ENCODE measurements around the gene HEATR1. TPM values are rescaled to one million over a fixed set of nuclear protein-coding genes. Genes with fewer than 3 reads are reported as not detected.

Gene HEATR1
- total RNA-seq, 1 experiment from 2014 or later = 27.6 TPM

- Histone ChIP-seq H3K36me3 (ENCODE audit: low read depth, low read length) (no peaks in the 10 kb centered on the region), H3K4me1 (ENCODE audit: insufficient read depth, low read length) (no peaks in the 10 kb centered on the region), H3F3A (ENCODE audit: low read length, unreplicated experiment) (no peaks in the 10 kb centered on the region), H3K4me3 (ENCODE audit: low read length) (no peak overlapping the region), H3K9me2 (replicated peaks; ENCODE audit: low read length) (no peaks in the 10 kb centered on the region), H2AFZ (ENCODE audit: low read length) (no peak overlapping the region), H3K27ac (ENCODE audit: low read length) (no peak overlapping the region), H3K9ac (ENCODE audit: low read length) (no peak overlapping the region), H4K20me1 (ENCODE audit: low read length) (no peaks in the 10 kb centered on the region), H3K4me2 (ENCODE audit: low read length) (no peak overlapping the region), H3K79me2 (ENCODE audit: low read length) (no peaks in the 10 kb centered on the region), H3K9me3 (ENCODE audit: low read length) (no peaks in the 10 kb centered on the region), H3K27me3 (ENCODE audit: low read length) (peaks cover 34% of the 10 kb centered on the region; the same call in 1 of the 2 replicates)
- ATAC-seq (no peak), DNase-seq (no peak)
- intact Hi-C loops (cut with micrococcal nuclease) = no loop called here
- no TSS peak for BruUV-seq (replicated peaks)
- POLR2A ChIA-PET (ENCODE audit: unreplicated experiment) = no interaction called here
- CTCF ChIA-PET = no interaction called here
- TF ChIP-seq EZH2phosphoT487 (IDR thresholded peaks at IDR 0.05; ENCODE audit: borderline replicate concordance, low read length) = no peak
- no peak for TF ChIP-seq EZH2 (IDR thresholded peaks at IDR 0.05; ENCODE audit: low read length, unreplicated experiment)
- no peak for TF ChIP-seq CTCF (conservative IDR thresholded peaks at IDR 0.05; ENCODE audit: low read depth, low read length)
These were observed 31.7 kb upstream of the HEATR1 start for GRCh38 chr1:236636017-236636416.

GRCh38 chr1:236627727-236628408 is 23.6 kb upstream of the HEATR1 start:
- CTCF ChIA-PET = no interaction called here
- no peaks in the 10 kb centered on the region for H3K36me3 ChIP-seq (ENCODE audit: low read depth, low read length)

More at GRCh38 chr1:236627727-236628408, 23.6 kb upstream of the HEATR1 start:
- H3K79me2 ChIP-seq (ENCODE audit: low read length) = no peaks in the 10 kb centered on the region
- POLR2A ChIA-PET (ENCODE audit: unreplicated experiment) = no interaction called here
- BruUV-seq (replicated peaks) = no TSS peak
- H3K27me3 ChIP-seq (ENCODE audit: low read length) = peaks cover 47% of the 10 kb centered on the region
- no peak overlapping the region for H3K4me2 ChIP-seq (ENCODE audit: low read length)
- DNase-seq (no peak), ATAC-seq (no peak)
- no peaks in the 10 kb centered on the region for H3K9me3 ChIP-seq (ENCODE audit: low read length)
- H3K9ac ChIP-seq (ENCODE audit: low read length) = no peak overlapping the region
- no peaks in the 10 kb centered on the region for H3F3A ChIP-seq (ENCODE audit: low read length, unreplicated experiment)
- no peaks in the 10 kb centered on the region for H3K4me1 ChIP-seq (ENCODE audit: insufficient read depth, low read length)
- no peak overlapping the region for H3K27ac ChIP-seq (ENCODE audit: low read length)
- no peaks in the 10 kb centered on the region for H4K20me1 ChIP-seq (ENCODE audit: low read length)
- intact Hi-C loops (cut with micrococcal nuclease) = no loop called here
- no peaks in the 10 kb centered on the region for H3K9me2 ChIP-seq (replicated peaks; ENCODE audit: low read length)
- TF ChIP-seq EZH2 (IDR thresholded peaks at IDR 0.05; ENCODE audit: low read length, unreplicated experiment) (no peak), EZH2phosphoT487 (IDR thresholded peaks at IDR 0.05; ENCODE audit: borderline replicate concordance, low read length) (no peak), CTCF (conservative IDR thresholded peaks at IDR 0.05; ENCODE audit: low read depth, low read length) (no peak)
- H2AFZ ChIP-seq (ENCODE audit: low read length) = no peak overlapping the region
- no peak overlapping the region for H3K4me3 ChIP-seq (ENCODE audit: low read length)

Data from PC-3 (cell line).